Spleen (tissue), 11 donors: ENCODE data around the gene GPR156. TPM values are rescaled to one million over a fixed set of nuclear protein-coding genes. Genes with fewer than 3 reads are reported as not detected.

Experiments
- DNase-seq: peaks from one replicate; pipeline ENCODE4 v3.0.0-alpha.2; 2020
- H3K27ac ChIP-seq, 8 donors: fragments of 200-600 bp; sonication (generic) in 7 of 8; 1 replicate in 4 of 8; 2 replicates in 4 of 8; pipeline versions ENCODE4 v1.5.0 to v1.8.0; 2016 to 2021; ENCODE audit warnings: inconsistent platforms in 4 of 8, mild to moderate bottlenecking in 4 of 8, moderate library complexity in 1 of 8
- H3K27me3 ChIP-seq, 7 donors: fragments of 200-600 bp; sonication (generic) in 6 of 7; replicated peaks in 1 of 7; 1 replicate in 4 of 7; 2 replicates in 3 of 7; pipeline versions ENCODE4 v1.5.0 to v1.8.0; 2016 to 2021; ENCODE audit warnings: inconsistent platforms in 3 of 7, mild to moderate bottlenecking in 1 of 7
- H3K36me3 ChIP-seq, 6 donors: fragments of 200-600 bp; sonication (generic) in 5 of 6; 1 replicate in 4 of 6; 2 replicates in 2 of 6; pipeline versions ENCODE4 v1.5.0 to v1.8.0; 2016 to 2021; ENCODE audit warnings: inconsistent platforms in 2 of 6
- H3K4me1 ChIP-seq, 6 donors: fragments of 200-600 bp; sonication (generic) in 5 of 6; 1 replicate in 3 of 6; 2 replicates in 3 of 6; pipeline versions ENCODE4 v1.5.0 to v1.8.0; 2016 to 2021; ENCODE audit warnings: inconsistent platforms in 3 of 6
- H3K4me3 ChIP-seq, 8 donors: fragments of 200-600 bp; sonication (generic) in 7 of 8; 1 replicate in 4 of 8; 2 replicates in 4 of 8; pipeline versions ENCODE4 v1.5.0 to v1.8.0; 2016 to 2021; ENCODE audit warnings: inconsistent platforms in 4 of 8, mild to moderate bottlenecking in 4 of 8, moderate library complexity in 2 of 8
- H3K9me3 ChIP-seq, 8 donors: fragments of 200-600 bp; sonication (generic) in 7 of 8; 1 replicate in 4 of 8; 2 replicates in 4 of 8; pipeline versions ENCODE4 v1.5.0 to v1.8.0; 2016 to 2021; ENCODE audit warnings: inconsistent platforms in 4 of 8
- POLR2A ChIP-seq, 3 donors: fragments of 450-650 bp; IDR thresholded peaks; one replicate each; pipeline ENCODE4 v1.5.1; 2017; ENCODE audit warnings: antibody characterized with exemption in 3 of 3, mild to moderate bottlenecking in 1 of 3
- POLR2AphosphoS5 ChIP-seq, 3 donors: sonication (generic); formaldehyde crosslinking; IDR thresholded peaks; one replicate each; pipeline ENCODE4 v1.5.1; 2017; ENCODE audit warnings: antibody characterized with exemption in 3 of 3
- WGBS, 5 donors: extraction: QIAGEN DNeasy Blood & Tissue Kit in 3 of 5; methylation state at CpG; one replicate each; pipeline versions ENCODE4 v1.1.5 to v1.1.7; 2013 to 2018; 5-methylcytosine and 5-hydroxymethylcytosine counted together
- intact Hi-C: fragments of 100-400 bp; cut with DNase I; formaldehyde crosslinking; loops from one replicate; pipeline ENCODE4 v1.15.0; 2023; ENCODE audit warnings: low total_unique reads
- polyA plus RNA-seq, 3 donors: library from polyadenylated mRNA; stranded (reverse); fragments of 200-250 nt; gene quantifications; one replicate each; pipeline ENCODE4 v1.2.1, GENCODE V29; 2013
- total RNA-seq, 7 donors: library from RNA; depleted of rRNA in 3 of 7; stranded (reverse); fragments of >200 nt in 3 of 7; fragmentation: NEBNext Ultra II Directional in 4 of 7; extraction: Animal tissue kit (Norgen Biotek cat#: 25700) in 4 of 7; gene quantifications; one replicate each; pipeline versions ENCODE4 v1.1.0 to v1.2.1, GENCODE V29; 2016 to 2021
- TF ChIP-seq, protein P1 (sequence below), 11 experiments: fragments of 200-600 bp in 7 of 11; fragments of 450-650 bp in 4 of 11; sonication (generic) in 4 of 11; IDR thresholded peaks in 8 of 11; conservative IDR thresholded peaks in 3 of 11; 1 replicate in 7 of 11; 2 replicates in 4 of 11; pipeline versions ENCODE4 v1.4.0 to v1.8.0; 2016 to 2021; ENCODE audit warnings: antibody characterized with exemption in 11 of 11, inconsistent platforms in 4 of 11, mild to moderate bottlenecking in 1 of 11
- donor health status: healthy with polysubstance abuse.
- donor health status: DM: no; HTN: no; CAD: no; lungs with moderate emphysema.
- donor health status: DM: no; HTN: no; CAD: no.
- donor health status: Bipolar disorder and iron deficiency.
- donor health status: healthy.
- donor health status: DM: no; HTN: no; CAD: no.
- donor health status: DM: yes; HTN: yes; CAD: no.

The GPR156 gene
- total and polyA plus RNA-seq, 10 donors: 0.03 to 0.41 (median 0.18) TPM; not detected in 4

DNA sequence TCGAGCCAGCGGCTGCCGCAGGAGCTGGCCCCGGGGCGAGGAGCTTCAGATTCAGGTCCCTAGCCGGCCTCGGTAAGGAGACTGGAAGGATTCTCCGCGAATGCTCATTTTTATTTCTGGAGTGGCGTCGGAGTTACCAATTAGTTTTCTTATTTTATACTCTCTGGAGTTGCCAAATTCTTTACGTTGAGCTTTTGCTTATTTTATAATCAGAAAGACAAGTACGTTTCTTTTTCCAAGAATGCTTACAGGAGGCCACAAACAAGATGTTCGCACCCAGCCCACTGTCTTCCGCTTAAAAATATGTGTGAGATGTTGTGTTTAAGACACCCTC is 453 bp upstream of the GPR156 start:
- TF ChIP-seq POLR2A (IDR thresholded peaks at IDR 0.05) (no peak), POLR2AphosphoS5 (IDR thresholded peaks at IDR 0.05) (no peak)
- TF ChIP-seq, protein P1, sequence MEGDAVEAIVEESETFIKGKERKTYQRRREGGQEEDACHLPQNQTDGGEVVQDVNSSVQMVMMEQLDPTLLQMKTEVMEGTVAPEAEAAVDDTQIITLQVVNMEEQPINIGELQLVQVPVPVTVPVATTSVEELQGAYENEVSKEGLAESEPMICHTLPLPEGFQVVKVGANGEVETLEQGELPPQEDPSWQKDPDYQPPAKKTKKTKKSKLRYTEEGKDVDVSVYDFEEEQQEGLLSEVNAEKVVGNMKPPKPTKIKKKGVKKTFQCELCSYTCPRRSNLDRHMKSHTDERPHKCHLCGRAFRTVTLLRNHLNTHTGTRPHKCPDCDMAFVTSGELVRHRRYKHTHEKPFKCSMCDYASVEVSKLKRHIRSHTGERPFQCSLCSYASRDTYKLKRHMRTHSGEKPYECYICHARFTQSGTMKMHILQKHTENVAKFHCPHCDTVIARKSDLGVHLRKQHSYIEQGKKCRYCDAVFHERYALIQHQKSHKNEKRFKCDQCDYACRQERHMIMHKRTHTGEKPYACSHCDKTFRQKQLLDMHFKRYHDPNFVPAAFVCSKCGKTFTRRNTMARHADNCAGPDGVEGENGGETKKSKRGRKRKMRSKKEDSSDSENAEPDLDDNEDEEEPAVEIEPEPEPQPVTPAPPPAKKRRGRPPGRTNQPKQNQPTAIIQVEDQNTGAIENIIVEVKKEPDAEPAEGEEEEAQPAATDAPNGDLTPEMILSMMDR (IDR thresholded peaks at IDR 0.05 in 8 of 11, conservative IDR thresholded peaks at IDR 0.05 in 3 of 11): no peak
- 40 to 51% (median 45%) methylated on average over 14 to 15 of the region's 15 CpGs for WGBS, 5 donors
- Histone ChIP-seq H3K4me1 (peaks cover 0 to 12% (median 7%) of the 10 kb centered on the region in 6 donors), H3K9me3 (peaks cover 0 to 7% (median 0%) of the 10 kb centered on the region in 8 donors), H3K36me3 (no peaks in the 10 kb centered on the region), H3K4me3 (peak overlapping the region in 7 of 8 donors; percentile 20 to 65 (median 35)), H3K27me3 (peaks cover 0 to 45% (median 19%) of the 10 kb centered on the region in 7 donors), H3K27ac (no peak overlapping the region)
- DNase-seq: no peak
- intact Hi-C loops: no loop called here

DNA sequence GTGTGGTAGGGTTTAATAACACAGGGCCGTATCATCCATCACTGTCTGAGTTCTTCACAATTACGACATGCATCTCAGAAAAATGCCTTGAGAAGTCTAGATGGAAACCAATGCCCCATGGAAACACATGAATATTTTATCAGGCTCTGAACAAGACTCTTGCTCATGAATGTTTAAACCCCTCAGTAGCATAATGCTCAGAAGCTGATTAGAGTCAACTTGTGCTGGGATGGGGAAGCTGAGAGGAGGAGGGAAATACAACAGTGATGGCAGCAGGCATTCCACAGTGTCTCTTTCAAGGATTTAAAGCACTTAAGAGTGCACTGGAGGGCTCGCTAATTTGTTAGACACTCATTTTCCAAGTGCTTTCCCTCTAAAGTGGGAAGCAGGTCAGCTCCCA is 3.8 kb downstream of the GPR156 start:
- TF ChIP-seq, protein P1 (IDR thresholded peaks at IDR 0.05 in 8 of 11, conservative IDR thresholded peaks at IDR 0.05 in 3 of 11): no peak
- no peak for TF ChIP-seq POLR2AphosphoS5 (IDR thresholded peaks at IDR 0.05)
- no peak for TF ChIP-seq POLR2A (IDR thresholded peaks at IDR 0.05)
- Histone ChIP-seq H3K27me3 (peaks cover 0 to 32% (median 27%) of the 10 kb centered on the region in 7 donors), H3K4me1 (peaks cover 0 to 12% (median 7%) of the 10 kb centered on the region in 6 donors), H3K9me3 (no peaks in the 10 kb centered on the region), H3K4me3 (no peak overlapping the region), H3K27ac (no peak overlapping the region), H3K36me3 (no peaks in the 10 kb centered on the region)
- WGBS, 5 donors: 87 to 93% (median 92%) methylated on average over 3 of the region's 3 CpGs
- DNase-seq: no peak
- intact Hi-C loops: no loop called here

DNA sequence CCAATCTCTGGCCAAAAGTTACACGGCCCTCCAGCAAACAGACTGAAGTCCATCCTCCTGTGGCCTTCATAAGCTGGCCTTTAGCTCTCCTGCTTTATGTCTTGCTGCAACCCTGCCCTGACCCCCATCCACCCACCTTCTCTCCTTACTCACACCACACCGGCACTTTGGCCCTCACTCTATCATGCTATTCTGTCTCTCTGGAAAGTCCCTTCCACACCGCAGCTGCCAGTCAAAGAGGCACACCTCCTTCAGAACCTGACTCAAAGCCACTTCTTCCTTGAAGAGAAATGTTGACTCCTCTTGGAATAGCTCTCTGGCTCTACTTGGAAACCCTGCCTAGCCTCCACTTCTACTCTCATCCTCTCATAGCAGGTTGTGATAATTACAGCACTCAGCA is 4.5 kb downstream of the GPR156 start:
- no peak overlapping the region for H3K4me3 ChIP-seq
- H3K36me3 ChIP-seq: no peaks in the 10 kb centered on the region
- H3K27me3 ChIP-seq: peaks cover 0 to 25% (median 20%) of the 10 kb centered on the region in 7 donors
- H3K27ac ChIP-seq: no peak overlapping the region
- intact Hi-C loops: no loop called here
- DNase-seq: no peak
- peaks cover 0 to 12% (median 7%) of the 10 kb centered on the region in 6 donors for H3K4me1 ChIP-seq
- no peaks in the 10 kb centered on the region for H3K9me3 ChIP-seq
- TF ChIP-seq POLR2A (IDR thresholded peaks at IDR 0.05) (no peak), POLR2AphosphoS5 (IDR thresholded peaks at IDR 0.05) (no peak)
- TF ChIP-seq, protein P1 (IDR thresholded peaks at IDR 0.05 in 8 of 11, conservative IDR thresholded peaks at IDR 0.05 in 3 of 11): no peak
- 82 to 88% (median 87%) methylated on average over 3 of the region's 3 CpGs for WGBS, 5 donors

DNA sequence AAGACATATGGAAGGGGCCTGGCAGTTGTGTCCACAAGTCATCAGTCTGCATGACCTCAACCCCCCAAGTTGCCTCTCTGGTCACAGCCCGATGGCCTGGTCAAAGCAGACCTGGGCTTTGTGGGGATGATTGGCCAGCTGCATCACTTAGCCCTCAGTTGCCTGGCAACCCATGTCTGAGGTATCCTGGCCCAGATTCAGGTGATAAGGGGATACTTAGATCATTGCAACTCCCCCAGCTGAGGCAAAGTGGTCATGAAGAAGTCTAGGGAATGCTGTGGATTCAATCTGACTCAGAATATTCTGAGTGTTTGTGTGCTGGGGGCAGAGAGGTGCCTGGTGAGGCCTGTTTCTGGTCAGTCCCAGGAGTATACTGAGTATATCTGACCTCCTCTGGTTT is 5.0 kb downstream of the GPR156 start:
- intact Hi-C loops: no loop called here

More for the DNA sequence above, 5.0 kb downstream of the GPR156 start:
- Histone ChIP-seq H3K4me3 (no peak overlapping the region), H3K9me3 (no peaks in the 10 kb centered on the region), H3K4me1 (peaks cover 0 to 6% (median 3%) of the 10 kb centered on the region in 6 donors), H3K27me3 (peaks cover 0 to 20% (median 15%) of the 10 kb centered on the region in 7 donors), H3K36me3 (no peaks in the 10 kb centered on the region), H3K27ac (no peak overlapping the region)
- TF ChIP-seq POLR2A (IDR thresholded peaks at IDR 0.05) (no peak), POLR2AphosphoS5 (IDR thresholded peaks at IDR 0.05) (no peak)
- TF ChIP-seq, protein P1 (IDR thresholded peaks at IDR 0.05 in 8 of 11, conservative IDR thresholded peaks at IDR 0.05 in 3 of 11): no peak
- no peak for DNase-seq
- WGBS, 5 donors: 69 to 87% (median 85%) methylated on average over 1 of the region's 1 CpG
